ENCODE results near the gene ADGRL1. TPM values are rescaled to one million over a fixed set of nuclear protein-coding genes. Genes with fewer than 3 reads are reported as not detected.

ADGRL1 gene
- total and polyA plus RNA-seq, 10 of the 15 experiments (the other 5 are each of a cell fraction or from before 2014, with no cell fraction given) = 0.05 to 4.8 (median 0.71) TPM

DNA sequence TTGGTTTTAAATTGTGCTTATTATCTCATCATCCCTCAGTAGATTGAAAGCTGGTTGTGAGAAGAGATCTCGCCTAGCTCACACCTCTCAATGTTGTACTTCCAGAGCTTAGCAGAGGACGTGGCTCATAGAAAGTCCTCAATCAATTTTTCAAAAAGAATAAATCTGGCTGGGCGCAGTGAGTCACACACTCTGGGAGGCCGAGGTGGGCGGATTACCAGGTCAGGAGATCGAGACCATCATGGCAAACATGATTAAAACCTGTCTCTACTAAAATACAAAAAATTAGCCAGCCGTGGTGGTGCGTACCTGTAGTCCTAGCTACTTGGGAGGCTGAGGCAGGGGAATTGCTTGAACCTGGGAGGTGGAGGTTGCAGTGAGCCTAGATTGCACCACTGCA lies 64.9 kb downstream of the ADGRL1 start:
- Histone ChIP-seq H3K36me3 (ENCODE audit: control insufficient read depth in 2 of 2, insufficient read depth in 2 of 2, low read length in 1 of 2) (no peaks in the 10 kb centered on the region), H3K27me3 (replicated peaks in 1 of 2; ENCODE audit: control insufficient read depth in 2 of 2, insufficient read depth in 2 of 2, low read length in 1 of 2) (no peaks in the 10 kb centered on the region), H3K4me2 (ENCODE audit: control insufficient read depth, insufficient read depth) (no peak overlapping the region), H3K4me1 (ENCODE audit: control insufficient read depth, insufficient read depth, low read length) (no peaks in the 10 kb centered on the region), H3K27ac (ENCODE audit: control insufficient read depth, insufficient read depth) (no peak overlapping the region), H2AFZ (ENCODE audit: control insufficient read depth, low read depth, low read length) (no peak overlapping the region), H4K20me1 (ENCODE audit: control insufficient read depth, insufficient read depth) (no peaks in the 10 kb centered on the region), H3K79me2 (ENCODE audit: control insufficient read depth, insufficient read depth, low read length) (peaks cover 9% of the 10 kb centered on the region), H3K9ac (ENCODE audit: control insufficient read depth, insufficient read depth, low read length) (no peak overlapping the region), H3K9me3 (replicated peaks; ENCODE audit: control insufficient read depth, insufficient read depth, low read length) (no peaks in the 10 kb centered on the region), H3K4me3 (no peak overlapping the region)
- ChIA-PET CTCF (interaction anchor here (1.0 to 1.9 kb wide), 5 partner anchors 22 to 340 kb away, joined by 3 to 5 read pairs (median 4); no protein-coding TSS in a partner anchor), POLR2A (no interaction called here), RAD21 (ENCODE audit: unreplicated experiment) (no interaction called here), SMC1A (ENCODE audit: uncharacterized antibody, unreplicated experiment) (interaction anchor here (0.9 to 1.7 kb wide), 3 partner anchors 10 to 207 kb away, joined by 3 read pairs; no protein-coding TSS in a partner anchor)
- intact Hi-C loops (cut with micrococcal nuclease; ENCODE audit: unreplicated experiment) = no loop called here
- WGBS (ENCODE audit: insufficient coverage, insufficient replicate concordance, low lambda C conversion rate, missing lambda C conversion rate) = 99% methylated on average over 8 of the region's 8 CpGs
- FAIRE-seq (no peak), ATAC-seq (no peak), DNase-seq (ENCODE audit: low read depth, low spot score) (no peak)
- in situ Hi-C loops (cut with MboI) = no loop called here
- no peak for TF ChIP-seq ESRRA (IDR thresholded peaks at IDR 0.05; ENCODE audit: low read length)
- TF ChIP-seq EZH2 (IDR thresholded peaks at IDR 0.05; ENCODE audit: borderline replicate concordance, control insufficient read depth, low read depth, low read length) = no peak
- no peak for TF ChIP-seq EGR1 (IDR thresholded peaks at IDR 0.05; ENCODE audit: borderline replicate concordance in 1 of 2, low read depth in 2 of 2, low read length in 2 of 2)
- TF ChIP-seq PBX3 (IDR thresholded peaks at IDR 0.05; ENCODE audit: insufficient replicate concordance, low read depth, low read length) = no peak
- TF ChIP-seq MLLT1 (IDR thresholded peaks at IDR 0.05) = no peak
- TF ChIP-seq ZNF384 (IDR thresholded peaks at IDR 0.05; ENCODE audit: borderline replicate concordance, low read depth, low read length) = no peak
- TF ChIP-seq HDGF (IDR thresholded peaks at IDR 0.05) = no peak
- no peak for TF ChIP-seq NR2F1 (conservative IDR thresholded peaks at IDR 0.05)
- no peak for TF ChIP-seq RB1 (IDR thresholded peaks at IDR 0.05; ENCODE audit: borderline replicate concordance)
- TF ChIP-seq, protein P1, sequence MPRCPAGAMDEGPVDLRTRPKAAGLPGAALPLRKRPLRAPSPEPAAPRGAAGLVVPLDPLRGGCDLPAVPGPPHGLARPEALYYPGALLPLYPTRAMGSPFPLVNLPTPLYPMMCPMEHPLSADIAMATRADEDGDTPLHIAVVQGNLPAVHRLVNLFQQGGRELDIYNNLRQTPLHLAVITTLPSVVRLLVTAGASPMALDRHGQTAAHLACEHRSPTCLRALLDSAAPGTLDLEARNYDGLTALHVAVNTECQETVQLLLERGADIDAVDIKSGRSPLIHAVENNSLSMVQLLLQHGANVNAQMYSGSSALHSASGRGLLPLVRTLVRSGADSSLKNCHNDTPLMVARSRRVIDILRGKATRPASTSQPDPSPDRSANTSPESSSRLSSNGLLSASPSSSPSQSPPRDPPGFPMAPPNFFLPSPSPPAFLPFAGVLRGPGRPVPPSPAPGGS (IDR thresholded peaks at IDR 0.05; ENCODE audit: borderline replicate concordance, insufficient read depth, low read depth, low read length, poor library complexity, severe bottlenecking) = no peak
- TF ChIP-seq BACH1 (IDR thresholded peaks at IDR 0.05; ENCODE audit: borderline replicate concordance) = no peak
- no peak for TF ChIP-seq NRF1 (conservative IDR thresholded peaks at IDR 0.05; ENCODE audit: low read depth, low read length)
- TF ChIP-seq RELA (IDR thresholded peaks at IDR 0.05; ENCODE audit: borderline replicate concordance, partially characterized antibody) = no peak
- TF ChIP-seq DPF2 (IDR thresholded peaks at IDR 0.05) = no peak
- BruUV-seq (replicated peaks) = no TSS peak

Data from GM12878 (cell line).